Smooth muscle cell of the brain vasculature (primary cell): ENCODE results near the gene A3GALT2.

ENCODE experiments used
- DNase-seq: peaks from one replicate; pipeline ENCODE4 v3.0.0-alpha.2; 2012; ENCODE audit warnings: low read depth, low spot score

A3GALT2 gene

GRCh38 chr1:33332357-33332789, 11.5 kb upstream of the A3GALT2 start:
- DNase-seq, result no peak

- no peak for DNase-seq
Measured at GRCh38 chr1:33331444-33332356, 10.8 kb upstream of the A3GALT2 start.

- no peak for DNase-seq
Measured at GRCh38 chr1:33330906-33331305, 10.0 kb upstream of the A3GALT2 start.

- no peak for DNase-seq
Measured at GRCh38 chr1:33330361-33330890, 9.5 kb upstream of the A3GALT2 start.

- no peak for DNase-seq
Measured at GRCh38 chr1:33329600-33330305, 8.9 kb upstream of the A3GALT2 start.

- no peak for DNase-seq
Measured at GRCh38 chr1:33328817-33329216, 7.9 kb upstream of the A3GALT2 start.

- no peak for DNase-seq
Measured at GRCh38 chr1:33327587-33328325, 6.9 kb upstream of the A3GALT2 start.

- DNase-seq, result no peak
Measured at GRCh38 chr1:33326785-33327184, 5.9 kb upstream of the A3GALT2 start.

GRCh38 chr1:33324677-33325575, 4.0 kb upstream of the A3GALT2 start:
- no peak for DNase-seq

- DNase-seq, result no peak
Measured at GRCh38 chr1:33323663-33324477, 3.0 kb upstream of the A3GALT2 start.

- DNase-seq, result no peak
Measured at GRCh38 chr1:33322870-33323585, 2.1 kb upstream of the A3GALT2 start.

- DNase-seq, result no peak
Measured at GRCh38 chr1:33322109-33322508, 1.2 kb upstream of the A3GALT2 start.

- DNase-seq, result no peak
Measured at GRCh38 chr1:33321178-33321577, 280 bp upstream of the A3GALT2 start.

GRCh38 chr1:33319949-33320618, 814 bp downstream of the A3GALT2 start:
- DNase-seq, result no peak

GRCh38 chr1:33319186-33319948, 1.5 kb downstream of the A3GALT2 start:
- no peak for DNase-seq

GRCh38 chr1:33317946-33318345, 3.0 kb downstream of the A3GALT2 start:
- DNase-seq, result no peak

GRCh38 chr1:33317354-33317753, 3.5 kb downstream of the A3GALT2 start:
- DNase-seq, result no peak

GRCh38 chr1:33316601-33317000, 4.3 kb downstream of the A3GALT2 start:
- no peak for DNase-seq
